T-helper 1 cell treated with Interleukin-12 subunit alpha and Interleukin-12 subunit beta and Interleukin-4 antibody, amounts not matched to agents 30 μg/mL and 1 μg/mL, for 36 hours (primary cell): ENCODE measurements around the gene MYO3B.

Experiments used
- H3K27ac Mint-ChIP-seq: one replicate; pipeline ENCODE4 v1.8.0; 2021; ENCODE audit warnings: mild to moderate bottlenecking, mixed read lengths
- H3K27me3 Mint-ChIP-seq: one replicate; pipeline ENCODE4 v1.8.0; 2021; ENCODE audit warnings: low read depth, mixed read lengths
- H3K36me3 Mint-ChIP-seq: one replicate; pipeline ENCODE4 v1.8.0; 2021; ENCODE audit warnings: low read depth, mixed read lengths
- H3K4me1 Mint-ChIP-seq: one replicate; pipeline ENCODE4 v1.8.0; 2021; ENCODE audit warnings: low read depth, mixed read lengths
- H3K4me3 Mint-ChIP-seq: one replicate; pipeline ENCODE4 v1.8.0; 2021; ENCODE audit warnings: mild to moderate bottlenecking, moderate library complexity, mixed read lengths
- H3K9me3 Mint-ChIP-seq: one replicate; pipeline ENCODE4 v1.8.0; 2021; ENCODE audit warnings: mixed read lengths

Gene MYO3B

GRCh38 chr2:170297496-170297895 lies 119.5 kb downstream of the MYO3B start:
- H3K27me3 Mint-ChIP-seq = peaks cover 13% of the 10 kb centered on the region
- no peaks in the 10 kb centered on the region for H3K9me3 Mint-ChIP-seq
- H3K4me1 Mint-ChIP-seq = no peaks in the 10 kb centered on the region
- no peak overlapping the region for H3K27ac Mint-ChIP-seq
- no peaks in the 10 kb centered on the region for H3K36me3 Mint-ChIP-seq
- no peak overlapping the region for H3K4me3 Mint-ChIP-seq

GRCh38 chr2:170298115-170298514 lies 120.2 kb downstream of the MYO3B start:
- Mint-ChIP-seq H3K4me1 (no peaks in the 10 kb centered on the region), H3K4me3 (no peak overlapping the region), H3K27me3 (peaks cover 11% of the 10 kb centered on the region), H3K36me3 (no peaks in the 10 kb centered on the region), H3K27ac (no peak overlapping the region), H3K9me3 (no peaks in the 10 kb centered on the region)

GRCh38 chr2:170298861-170299429 lies 121.0 kb downstream of the MYO3B start:
- Mint-ChIP-seq H3K4me1 (no peaks in the 10 kb centered on the region), H3K27ac (no peak overlapping the region), H3K27me3 (peaks cover 11% of the 10 kb centered on the region), H3K9me3 (no peaks in the 10 kb centered on the region), H3K36me3 (no peaks in the 10 kb centered on the region), H3K4me3 (no peak overlapping the region)

GRCh38 chr2:170300993-170301392 lies 123.0 kb downstream of the MYO3B start:
- Mint-ChIP-seq H3K9me3 (no peaks in the 10 kb centered on the region), H3K27ac (no peak overlapping the region), H3K4me1 (no peaks in the 10 kb centered on the region), H3K27me3 (peaks cover 8% of the 10 kb centered on the region), H3K4me3 (no peak overlapping the region), H3K36me3 (no peaks in the 10 kb centered on the region)

- no peaks in the 10 kb centered on the region for H3K4me1 Mint-ChIP-seq
- H3K9me3 Mint-ChIP-seq = no peaks in the 10 kb centered on the region
- no peak overlapping the region for H3K4me3 Mint-ChIP-seq
- peaks cover 10% of the 10 kb centered on the region for H3K27me3 Mint-ChIP-seq
- no peaks in the 10 kb centered on the region for H3K36me3 Mint-ChIP-seq
- no peak overlapping the region for H3K27ac Mint-ChIP-seq
Measured at GRCh38 chr2:170301626-170302025, 123.7 kb downstream of the MYO3B start.

- H3K9me3 Mint-ChIP-seq = no peaks in the 10 kb centered on the region
- no peaks in the 10 kb centered on the region for H3K4me1 Mint-ChIP-seq
- no peaks in the 10 kb centered on the region for H3K36me3 Mint-ChIP-seq
- peaks cover 23% of the 10 kb centered on the region for H3K27me3 Mint-ChIP-seq
- no peak overlapping the region for H3K27ac Mint-ChIP-seq
- no peak overlapping the region for H3K4me3 Mint-ChIP-seq
Measured at GRCh38 chr2:170305711-170306110, 127.8 kb downstream of the MYO3B start.

- Mint-ChIP-seq H3K27me3 (peaks cover 25% of the 10 kb centered on the region), H3K4me3 (no peak overlapping the region), H3K36me3 (no peaks in the 10 kb centered on the region), H3K9me3 (no peaks in the 10 kb centered on the region), H3K4me1 (no peaks in the 10 kb centered on the region), H3K27ac (no peak overlapping the region)
Measured at GRCh38 chr2:170306293-170306873, 128.4 kb downstream of the MYO3B start.

GRCh38 chr2:170307052-170307451 lies 129.1 kb downstream of the MYO3B start:
- H3K27me3 Mint-ChIP-seq = peaks cover 30% of the 10 kb centered on the region
- H3K9me3 Mint-ChIP-seq = no peaks in the 10 kb centered on the region
- no peak overlapping the region for H3K4me3 Mint-ChIP-seq
- H3K27ac Mint-ChIP-seq = no peak overlapping the region
- no peaks in the 10 kb centered on the region for H3K36me3 Mint-ChIP-seq
- H3K4me1 Mint-ChIP-seq = no peaks in the 10 kb centered on the region

GRCh38 chr2:170307555-170308351 lies 129.8 kb downstream of the MYO3B start:
- no peak overlapping the region for H3K27ac Mint-ChIP-seq
- no peaks in the 10 kb centered on the region for H3K9me3 Mint-ChIP-seq
- H3K36me3 Mint-ChIP-seq = no peaks in the 10 kb centered on the region
- H3K4me1 Mint-ChIP-seq = no peaks in the 10 kb centered on the region
- peaks cover 30% of the 10 kb centered on the region for H3K27me3 Mint-ChIP-seq
- H3K4me3 Mint-ChIP-seq = no peak overlapping the region

- no peak overlapping the region for H3K27ac Mint-ChIP-seq
- H3K4me3 Mint-ChIP-seq = no peak overlapping the region
- H3K27me3 Mint-ChIP-seq = peaks cover 40% of the 10 kb centered on the region
- H3K36me3 Mint-ChIP-seq = no peaks in the 10 kb centered on the region
- no peaks in the 10 kb centered on the region for H3K9me3 Mint-ChIP-seq
- no peaks in the 10 kb centered on the region for H3K4me1 Mint-ChIP-seq
Measured at GRCh38 chr2:170310876-170311502, 133.0 kb downstream of the MYO3B start.

GRCh38 chr2:170313347-170313991 lies 135.5 kb downstream of the MYO3B start:
- Mint-ChIP-seq H3K4me1 (no peaks in the 10 kb centered on the region), H3K36me3 (no peaks in the 10 kb centered on the region), H3K27me3 (peaks cover 40% of the 10 kb centered on the region), H3K27ac (no peak overlapping the region), H3K9me3 (no peaks in the 10 kb centered on the region), H3K4me3 (no peak overlapping the region)

GRCh38 chr2:170313992-170314348 lies 136.0 kb downstream of the MYO3B start:
- H3K27ac Mint-ChIP-seq = no peak overlapping the region
- H3K4me3 Mint-ChIP-seq = no peak overlapping the region
- H3K4me1 Mint-ChIP-seq = no peaks in the 10 kb centered on the region
- H3K27me3 Mint-ChIP-seq = peaks cover 41% of the 10 kb centered on the region
- H3K9me3 Mint-ChIP-seq = no peaks in the 10 kb centered on the region
- no peaks in the 10 kb centered on the region for H3K36me3 Mint-ChIP-seq

- Mint-ChIP-seq H3K27me3 (peaks cover 44% of the 10 kb centered on the region), H3K27ac (no peak overlapping the region), H3K9me3 (peaks cover 6% of the 10 kb centered on the region), H3K4me3 (no peak overlapping the region), H3K4me1 (no peaks in the 10 kb centered on the region), H3K36me3 (no peaks in the 10 kb centered on the region)
Measured at GRCh38 chr2:170314744-170315447, 136.9 kb downstream of the MYO3B start.

GRCh38 chr2:170320948-170321347 lies 143.0 kb downstream of the MYO3B start:
- H3K9me3 Mint-ChIP-seq = peaks cover 6% of the 10 kb centered on the region
- H3K4me3 Mint-ChIP-seq = no peak overlapping the region
- H3K27me3 Mint-ChIP-seq = peaks cover 24% of the 10 kb centered on the region
- H3K36me3 Mint-ChIP-seq = no peaks in the 10 kb centered on the region
- no peak overlapping the region for H3K27ac Mint-ChIP-seq
- H3K4me1 Mint-ChIP-seq = no peaks in the 10 kb centered on the region
